NCI-H128 (cell line): ENCODE results near the gene RIC8B.
A peak's percentile ranks its signal among the peaks of the same experiment; 100 is the strongest.
"Not testable (repeated sequence)": the region's sequence is repeated elsewhere in the genome, so short reads cannot be mapped to it uniquely, and the experiment has no call there.

Experiments used
- DNase-seq: peaks from one replicate; lab custom pipeline; 2025; ENCODE audit not compliant: unreplicated experiment; lab: John Stamatoyannopoulos, UW

The RIC8B gene

GRCh38 chr12:106897981-106898901 is 123.8 kb downstream of the RIC8B start:
- no peak for DNase-seq

- DNase-seq = no peak
Measured at GRCh38 chr12:106900554-106900953, 126.1 kb downstream of the RIC8B start.

- no peak for DNase-seq
Measured at GRCh38 chr12:106901276-106901675, 126.8 kb downstream of the RIC8B start.

DNA sequence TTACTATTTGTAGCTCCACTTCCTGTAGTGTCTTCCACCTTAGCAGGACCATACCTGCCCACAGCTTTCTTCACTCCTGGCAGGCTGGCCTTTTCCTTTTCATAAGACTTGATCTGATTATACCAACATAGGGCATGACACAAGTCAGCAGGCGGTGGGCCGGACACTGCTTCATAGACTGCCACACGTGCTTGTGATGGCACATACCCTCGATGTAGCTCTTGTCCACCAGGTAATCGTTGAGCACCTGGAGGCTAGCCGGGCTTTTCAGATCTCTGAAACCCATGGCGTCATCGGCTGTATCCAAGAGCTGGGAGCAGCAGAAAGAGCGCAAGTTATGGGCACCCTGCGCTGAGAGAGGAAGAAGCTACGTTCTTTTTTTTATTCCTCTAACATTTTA is 127.6 kb downstream of the RIC8B start:
- no peak for DNase-seq

GRCh38 chr12:106903241-106903945 is 128.9 kb downstream of the RIC8B start:
- DNase-seq = no peak

- DNase-seq = no peak
Measured at GRCh38 chr12:106906715-106907114, 132.2 kb downstream of the RIC8B start.

DNA sequence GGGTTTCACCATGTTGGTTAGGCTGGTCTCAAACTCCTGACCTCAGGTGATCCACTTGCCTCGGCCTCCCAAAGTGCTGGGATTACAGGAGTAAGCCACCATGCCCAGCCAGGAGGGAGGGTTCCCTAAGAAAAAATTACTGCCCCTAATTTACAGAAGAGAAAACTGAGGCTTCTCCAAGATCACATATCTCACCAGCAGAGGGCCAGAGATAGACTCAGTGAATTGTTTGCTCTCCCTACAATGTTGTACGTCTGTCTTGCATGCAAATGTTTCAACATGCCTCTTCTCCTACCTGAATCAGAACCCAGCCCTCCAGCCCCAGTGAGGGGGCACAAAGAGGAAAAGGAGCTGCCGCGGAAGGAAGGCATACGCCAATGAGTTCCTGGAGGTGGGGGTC is 132.9 kb downstream of the RIC8B start:
- no peak for DNase-seq

DNA sequence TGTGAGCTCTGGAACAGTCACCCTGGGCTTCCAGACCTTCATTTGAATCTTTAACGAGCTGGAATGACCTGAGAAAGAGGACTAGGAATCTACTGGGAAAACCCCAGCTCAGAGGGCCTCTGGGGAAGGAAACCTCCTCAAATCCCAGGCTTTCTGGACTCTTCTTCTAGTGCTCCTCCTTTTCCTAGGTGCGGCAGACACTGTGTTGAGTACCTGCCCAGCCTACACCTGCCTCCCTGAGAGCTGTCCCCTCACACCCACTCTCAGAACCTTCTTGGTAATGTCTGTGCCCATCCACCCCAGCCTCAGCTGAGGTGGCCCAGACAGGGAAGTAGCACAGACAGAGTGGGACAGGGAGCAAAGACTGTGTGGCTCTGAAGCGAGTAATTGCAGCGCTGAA is 133.4 kb downstream of the RIC8B start:
- DNase-seq = no peak

DNA sequence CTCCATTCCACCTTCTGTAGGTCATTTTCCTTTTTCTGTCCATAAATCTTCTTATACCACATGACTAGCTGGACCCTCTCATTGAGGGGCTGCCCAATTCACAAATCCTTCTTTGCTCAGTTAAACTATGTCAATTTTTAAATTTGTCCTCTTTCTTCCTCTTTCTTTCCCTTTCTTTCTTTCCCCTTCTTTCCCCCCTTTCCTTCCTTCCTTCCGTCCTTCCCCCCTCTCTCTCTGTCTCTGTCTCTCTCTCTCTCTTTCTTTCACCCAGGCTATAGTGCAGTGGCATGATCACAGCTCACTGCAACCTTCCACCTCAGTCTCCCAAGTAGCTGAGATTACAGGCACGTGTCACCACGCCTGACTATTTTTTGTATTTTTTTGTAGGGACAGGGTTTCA is 134.1 kb downstream of the RIC8B start:
- no peak for DNase-seq

DNA sequence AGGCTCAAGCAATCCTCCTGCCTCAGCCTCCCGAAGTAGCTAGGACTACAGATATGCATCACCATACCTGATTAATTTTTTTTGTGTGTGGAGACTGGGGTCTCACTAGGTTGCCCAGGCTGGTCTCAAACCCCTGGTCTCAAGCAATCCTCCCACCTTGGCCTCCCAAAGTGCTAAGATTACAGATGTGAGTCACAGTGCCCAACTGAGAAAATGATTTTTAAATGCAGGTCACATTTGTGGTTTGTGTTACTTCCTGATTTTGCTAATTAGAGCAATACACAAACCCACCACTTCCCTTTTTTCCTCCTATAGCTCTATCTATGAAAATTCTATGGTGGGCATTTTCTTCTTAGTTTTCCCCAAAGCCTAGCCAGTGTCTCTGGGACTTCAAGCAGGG is 135.7 kb downstream of the RIC8B start:
- no peak for DNase-seq

GRCh38 chr12:106911581-106911980 is 137.1 kb downstream of the RIC8B start:
- DNase-seq = no peak

GRCh38 chr12:106913456-106913855 is 139.0 kb downstream of the RIC8B start:
- DNase-seq = no peak

- DNase-seq = no peak
Measured at GRCh38 chr12:106914796-106915634, 140.5 kb downstream of the RIC8B start.

DNA sequence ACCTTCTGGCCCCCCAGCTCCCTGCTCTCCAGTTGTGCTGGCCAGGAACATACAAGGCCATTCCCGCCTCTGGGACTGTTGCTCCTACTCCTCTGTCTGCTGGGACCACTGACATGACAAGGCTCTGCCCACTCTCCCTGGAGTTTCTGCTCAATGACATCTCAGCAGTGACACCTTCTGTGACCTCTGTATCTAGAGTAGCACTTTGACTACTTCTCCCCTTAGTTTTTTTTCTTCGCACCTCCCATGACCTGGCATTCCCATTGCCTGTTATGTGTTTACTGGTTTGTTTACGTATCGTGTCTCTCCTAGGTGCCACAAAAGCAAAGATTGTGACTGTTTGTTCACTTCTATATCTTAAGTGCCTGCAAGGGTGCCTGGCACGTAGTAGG is 141.1 kb downstream of the RIC8B start:
- DNase-seq = no peak

GRCh38 chr12:106917503-106917902 is 143.0 kb downstream of the RIC8B start:
- no peak for DNase-seq

DNA sequence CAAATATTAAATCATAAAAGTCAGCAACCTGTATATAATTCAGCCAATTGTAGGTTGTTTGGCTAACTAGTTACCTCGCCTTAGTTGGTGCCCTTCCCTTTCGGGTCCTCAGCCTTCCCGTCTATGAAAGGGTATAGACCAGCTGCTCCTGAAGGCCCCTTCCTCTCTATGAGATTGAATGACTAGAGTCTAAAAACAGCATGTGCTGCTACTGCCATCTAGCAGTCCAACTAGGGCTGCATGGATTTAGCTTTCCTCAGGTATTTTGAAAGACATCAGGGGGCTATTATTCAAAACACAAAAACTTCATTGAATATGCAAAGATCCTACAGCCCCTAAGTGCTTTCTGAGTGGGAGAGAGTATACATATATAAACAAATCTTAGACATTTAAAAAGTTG is 144.3 kb downstream of the RIC8B start:
- peak; percentile 54 for DNase-seq

- DNase-seq = no peak
Measured at GRCh38 chr12:106919910-106920544, 145.5 kb downstream of the RIC8B start.

DNA sequence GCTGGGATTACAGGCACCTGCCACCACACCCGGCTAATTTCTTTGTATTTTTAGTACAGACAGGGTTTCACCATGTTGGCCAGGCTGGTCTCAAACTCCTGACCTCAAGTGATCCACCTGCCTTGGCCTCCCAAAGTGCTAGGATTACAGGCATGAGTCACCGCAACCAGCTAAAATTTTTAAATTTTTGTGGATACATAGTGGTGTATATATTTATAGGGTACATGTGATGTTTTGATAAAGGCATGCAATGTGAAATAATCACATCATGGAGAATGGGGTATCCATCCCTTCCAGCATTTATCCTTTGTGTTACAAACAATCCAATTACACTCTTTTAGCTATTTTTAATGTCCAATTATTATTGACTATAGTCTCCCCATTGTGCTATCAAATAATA is 147.5 kb downstream of the RIC8B start:
- not testable (repeated sequence) for DNase-seq

DNA sequence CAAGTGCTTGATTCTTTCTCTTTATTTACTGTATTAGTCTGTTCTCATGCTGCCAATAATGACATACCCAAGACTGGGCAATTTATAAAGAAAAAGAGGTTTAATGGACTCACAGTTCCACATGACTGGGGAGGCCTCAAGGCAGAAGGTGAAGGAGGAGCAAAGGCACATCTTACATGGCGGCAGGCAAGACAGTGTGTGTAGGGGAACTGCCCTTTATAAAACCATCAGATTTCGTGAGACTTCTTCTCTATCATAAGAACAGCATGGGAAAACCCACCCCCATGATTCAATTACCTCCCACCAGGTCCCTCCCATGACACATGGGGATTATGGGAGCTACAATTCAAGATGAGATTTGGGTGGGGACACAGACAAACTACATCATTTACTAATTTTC is 149.1 kb downstream of the RIC8B start:
- not testable (repeated sequence) for DNase-seq

DNA sequence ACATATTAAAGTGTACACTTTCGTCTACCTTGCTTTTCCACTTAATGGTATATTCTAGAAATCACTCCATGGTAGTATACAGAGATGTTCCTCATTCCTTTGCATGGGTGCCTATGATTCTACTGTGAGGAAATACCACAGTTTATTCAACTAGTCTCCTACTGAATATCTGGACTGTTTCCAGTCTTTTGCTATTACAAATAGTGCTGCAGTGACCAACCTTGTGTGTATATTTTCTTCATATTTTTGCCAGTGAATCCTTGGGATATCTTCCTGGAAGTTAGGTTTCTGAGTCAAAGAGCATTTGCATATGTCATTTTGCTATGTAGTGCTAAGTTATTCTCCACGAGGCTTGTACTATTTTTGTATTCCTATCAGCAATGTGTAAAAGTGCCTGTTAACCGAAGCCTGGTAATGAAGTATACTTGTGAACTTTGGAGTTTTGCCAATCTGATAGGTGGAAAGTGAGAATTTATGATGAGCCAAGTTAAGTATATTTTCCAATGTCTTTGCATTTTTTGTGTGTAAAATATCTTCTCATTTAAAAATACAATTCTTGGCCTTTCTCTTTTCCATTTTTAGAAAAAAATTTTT is 149.9 kb downstream of the RIC8B start:
- no peak for DNase-seq

DNA sequence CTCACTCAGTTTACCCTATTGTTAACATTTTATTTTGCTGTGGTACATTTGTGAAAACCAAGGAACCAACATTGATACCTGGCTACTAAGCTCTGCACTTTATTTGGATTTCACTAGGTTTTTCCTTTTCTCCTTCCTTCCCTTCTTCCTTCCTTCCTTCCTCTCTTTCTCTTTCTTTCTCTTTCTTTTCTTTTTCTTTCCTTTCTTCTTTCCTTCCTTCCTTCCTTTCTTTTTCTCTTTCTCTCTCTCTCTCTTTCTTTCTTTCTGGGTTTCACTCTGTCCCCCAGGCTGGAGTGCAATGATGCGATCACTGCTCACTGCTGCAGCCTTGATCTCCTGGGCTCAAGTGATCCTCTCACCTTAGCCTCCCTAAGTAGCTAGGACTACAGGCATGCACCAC is 152.2 kb downstream of the RIC8B start:
- no peak for DNase-seq
